GM19351 (cell line): ENCODE results near the gene HOTAIR.

Experiments
- ATAC-seq: cut with Tn5 transposase; IDR thresholded peaks from one replicate; pipeline ENCODE4 v1.9.1; 2021; ENCODE audit warnings: mild to moderate bottlenecking, moderate library complexity; ENCODE audit not compliant: unreplicated experiment

The HOTAIR gene

DNA sequence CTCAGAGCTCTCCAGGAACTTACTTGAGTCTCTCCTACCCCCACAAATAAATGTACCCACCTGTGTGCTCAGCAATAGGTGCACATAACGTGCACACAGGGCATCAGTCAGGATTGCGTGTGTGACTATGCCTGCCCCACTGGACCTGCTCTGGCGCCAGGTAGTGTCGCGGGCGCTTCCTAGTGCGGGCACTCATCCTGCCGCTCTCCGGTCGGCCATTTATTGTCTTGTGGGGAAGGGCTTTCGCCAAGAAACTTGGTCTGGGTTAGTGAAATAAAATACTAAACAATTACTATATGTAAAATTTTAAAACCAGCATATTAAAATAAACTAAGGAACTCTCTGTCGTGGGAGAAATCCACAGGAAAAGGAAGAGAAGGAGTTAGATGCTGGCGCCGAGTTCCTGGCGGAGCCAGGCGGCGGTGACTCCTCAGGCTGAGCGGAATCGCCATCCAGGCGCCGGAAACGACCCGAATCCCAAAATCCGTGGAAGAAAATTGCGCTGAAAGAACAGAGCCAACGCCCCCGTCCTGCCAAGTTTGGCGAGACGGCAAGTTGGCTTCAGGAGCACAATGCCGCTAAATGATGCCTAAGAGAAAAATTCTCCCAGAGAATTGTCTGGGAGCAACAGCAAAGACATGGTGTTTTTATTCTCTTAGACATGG lies 44.0 kb downstream of the HOTAIR start:
- ATAC-seq: no peak

DNA sequence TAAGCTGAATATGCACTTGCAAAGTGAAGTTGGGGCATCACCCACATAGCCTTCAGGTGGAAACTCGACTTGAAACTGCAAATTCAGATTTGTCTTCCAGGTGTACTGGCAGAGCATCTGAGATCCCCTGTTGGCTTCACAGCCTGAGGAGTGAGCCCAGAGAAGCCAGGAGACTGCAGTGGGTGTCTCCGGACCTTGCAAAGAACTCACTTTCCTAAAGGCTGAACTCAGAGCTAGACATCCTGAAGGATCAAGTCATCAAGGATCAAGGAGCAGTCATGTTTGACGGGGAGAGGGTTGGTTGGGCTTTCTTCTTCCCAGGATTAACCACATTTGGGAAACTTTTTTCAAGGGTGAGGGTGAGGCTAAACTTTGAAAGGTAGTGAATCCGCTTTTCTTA lies 45.2 kb downstream of the HOTAIR start:
- ATAC-seq: no peak

DNA sequence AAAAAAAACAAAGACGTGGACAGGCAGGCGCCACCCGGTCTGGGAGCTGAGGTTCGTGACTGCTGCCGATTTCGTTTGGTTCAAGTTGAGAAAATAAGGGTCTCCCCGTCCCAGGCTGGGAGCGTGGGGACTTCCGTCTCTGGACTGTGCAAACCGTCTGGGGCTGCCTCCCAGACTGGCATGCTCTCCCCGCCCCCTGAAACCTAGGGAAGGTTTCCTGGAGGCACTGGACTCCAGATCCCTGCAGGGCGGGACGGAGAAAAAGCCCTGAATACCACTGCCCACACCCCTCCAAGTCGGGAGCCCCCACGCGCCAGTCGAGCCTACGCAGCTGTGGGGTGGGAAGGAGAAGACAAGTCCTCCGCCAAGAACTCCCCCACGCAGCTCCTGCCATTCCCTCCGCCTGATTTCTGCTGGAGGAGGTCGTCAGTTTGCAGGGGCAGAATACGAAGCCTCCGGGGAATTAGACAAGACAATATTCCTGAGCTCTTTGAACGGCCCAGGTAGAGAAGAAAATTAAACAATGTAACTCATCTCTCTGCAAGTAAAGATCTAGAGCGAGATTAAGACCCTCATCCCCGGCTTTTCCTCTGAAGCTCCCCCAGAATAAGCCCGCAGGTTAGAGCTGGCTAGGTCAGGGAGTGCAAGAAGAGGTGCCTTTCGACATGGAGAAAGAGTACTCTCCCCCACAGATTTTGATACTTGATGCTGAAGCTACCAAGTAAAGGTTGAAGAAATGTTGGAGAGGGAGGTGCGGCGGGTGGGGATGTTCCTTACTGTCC lies 46.5 kb downstream of the HOTAIR start:
- no peak for ATAC-seq

DNA sequence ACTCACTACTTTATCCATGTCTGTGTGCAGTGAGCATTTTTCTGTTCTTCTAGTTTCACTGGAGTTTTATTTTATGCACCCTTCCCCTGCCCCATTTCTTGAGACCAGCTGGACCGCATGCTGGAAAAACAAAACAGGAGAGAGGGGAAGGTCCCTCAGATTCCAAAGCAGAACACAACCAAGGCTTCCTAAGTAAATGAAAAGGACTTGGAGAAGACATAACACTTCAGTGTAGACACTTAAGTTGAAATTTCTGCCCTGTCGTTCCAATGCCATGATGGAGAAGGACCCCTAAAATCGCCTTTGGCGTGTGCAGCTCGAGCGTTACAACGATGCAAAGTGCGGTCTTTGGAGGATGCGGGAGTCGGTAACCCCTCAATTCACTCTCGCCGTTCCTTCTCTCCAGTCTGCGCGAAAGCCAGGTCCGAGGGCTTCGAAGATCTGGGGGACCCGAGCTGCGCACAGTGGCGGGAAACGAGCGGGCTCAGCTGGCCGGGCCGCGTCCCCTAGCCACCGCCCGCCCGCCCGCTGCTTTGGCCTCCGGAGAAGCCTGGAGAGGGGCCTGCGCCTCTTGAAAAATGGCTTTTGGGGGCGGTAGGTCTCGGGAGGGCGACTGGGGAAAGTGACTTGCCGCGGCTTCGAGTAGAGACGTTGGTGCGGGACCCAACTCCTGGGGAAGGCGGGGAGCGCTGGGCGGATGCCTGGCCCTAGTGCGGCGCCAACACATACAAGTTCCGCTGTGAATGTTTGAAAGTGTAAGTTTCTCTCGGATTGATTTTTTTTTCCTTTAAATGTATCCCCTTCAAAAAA lies 47.3 kb downstream of the HOTAIR start:
- ATAC-seq: no peak

DNA sequence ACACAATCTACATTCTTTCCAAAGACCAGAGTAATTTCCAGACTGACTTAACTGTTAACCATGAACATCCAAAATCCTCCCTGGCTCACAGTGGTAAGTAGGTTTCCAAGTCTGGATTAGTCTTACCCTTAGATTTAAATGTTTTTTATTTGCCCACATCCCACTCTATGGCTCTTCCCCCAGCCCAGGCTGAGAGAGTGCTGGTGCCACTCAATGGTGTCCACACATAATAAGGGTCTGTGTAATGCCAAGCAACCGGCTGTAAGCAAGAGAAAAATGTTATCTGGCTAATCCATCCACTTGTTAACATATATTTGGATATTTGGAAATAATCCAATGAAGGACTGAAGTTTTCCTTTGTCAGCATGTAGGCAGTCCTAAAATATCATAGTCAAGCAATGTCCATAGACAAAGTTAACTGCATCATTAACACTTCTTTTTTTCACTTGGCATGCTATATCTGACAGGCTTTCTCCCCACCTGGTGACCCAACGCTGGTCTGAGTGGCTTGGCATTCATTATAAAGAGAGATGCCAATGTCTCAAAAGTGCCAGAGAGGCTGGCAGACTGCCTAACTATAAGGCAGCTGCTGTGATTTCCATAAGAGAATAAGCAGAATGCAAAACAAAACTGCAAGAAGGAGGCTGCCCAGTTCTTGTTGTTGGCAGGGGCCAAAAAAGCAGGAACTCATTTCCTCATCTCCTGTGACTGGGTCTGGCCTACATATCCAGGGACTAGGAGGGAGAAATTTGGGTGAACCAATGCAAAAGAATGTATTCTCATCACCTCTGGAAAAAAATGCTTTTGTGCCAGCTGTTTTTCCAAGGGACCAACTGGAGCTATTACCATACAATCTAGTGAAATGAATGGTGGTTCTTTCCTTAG lies 50.0 kb downstream of the HOTAIR start:
- no peak for ATAC-seq

DNA sequence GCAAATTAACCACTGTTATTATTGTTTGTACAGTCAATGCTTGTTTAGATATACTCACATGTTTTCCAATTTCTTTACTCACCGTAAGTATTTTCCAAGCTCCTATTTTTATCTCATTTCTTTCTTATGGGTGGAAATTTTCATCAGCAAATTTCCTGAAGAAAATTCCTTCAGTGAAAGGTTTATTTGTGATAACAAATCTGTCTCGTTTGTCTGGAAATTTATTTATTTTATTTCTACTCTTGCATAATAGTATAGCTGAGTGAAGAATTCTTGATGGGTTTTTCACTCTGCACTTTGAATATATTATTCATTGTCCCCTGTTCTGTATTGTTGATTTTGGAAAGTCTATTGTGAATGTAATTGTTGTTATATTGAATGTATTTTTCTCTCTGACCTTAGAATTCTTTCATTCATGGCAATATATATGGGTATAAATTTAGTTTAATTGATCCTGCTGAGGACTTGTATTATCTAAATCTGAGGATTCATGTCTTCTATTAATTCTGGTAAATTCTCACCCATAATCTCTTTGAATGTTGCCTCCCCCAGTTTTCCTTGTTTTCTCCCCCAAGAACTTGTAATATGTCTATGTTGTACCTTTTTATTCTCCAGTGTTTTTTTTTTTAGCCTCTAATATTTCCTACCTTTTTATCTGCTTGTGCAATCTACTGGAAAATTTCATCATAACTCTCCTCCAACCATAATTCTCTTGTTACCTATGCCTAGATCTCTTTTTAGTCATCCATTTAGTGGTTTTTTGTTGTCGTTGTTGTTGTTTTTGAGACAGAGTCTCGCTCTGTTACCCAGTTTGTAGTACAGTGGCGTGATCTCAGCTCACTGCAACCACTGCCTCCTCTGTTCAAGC lies 57.7 kb downstream of the HOTAIR start:
- no peak for ATAC-seq
